ENCODE results near the gene FOXK1. TPM values are rescaled to one million over a fixed set of nuclear protein-coding genes. Genes with fewer than 3 reads are reported as not detected.

The FOXK1 gene
- total RNA-seq, 2 donors from 2014 or later: 17.5 to 22.1 TPM

DNA sequence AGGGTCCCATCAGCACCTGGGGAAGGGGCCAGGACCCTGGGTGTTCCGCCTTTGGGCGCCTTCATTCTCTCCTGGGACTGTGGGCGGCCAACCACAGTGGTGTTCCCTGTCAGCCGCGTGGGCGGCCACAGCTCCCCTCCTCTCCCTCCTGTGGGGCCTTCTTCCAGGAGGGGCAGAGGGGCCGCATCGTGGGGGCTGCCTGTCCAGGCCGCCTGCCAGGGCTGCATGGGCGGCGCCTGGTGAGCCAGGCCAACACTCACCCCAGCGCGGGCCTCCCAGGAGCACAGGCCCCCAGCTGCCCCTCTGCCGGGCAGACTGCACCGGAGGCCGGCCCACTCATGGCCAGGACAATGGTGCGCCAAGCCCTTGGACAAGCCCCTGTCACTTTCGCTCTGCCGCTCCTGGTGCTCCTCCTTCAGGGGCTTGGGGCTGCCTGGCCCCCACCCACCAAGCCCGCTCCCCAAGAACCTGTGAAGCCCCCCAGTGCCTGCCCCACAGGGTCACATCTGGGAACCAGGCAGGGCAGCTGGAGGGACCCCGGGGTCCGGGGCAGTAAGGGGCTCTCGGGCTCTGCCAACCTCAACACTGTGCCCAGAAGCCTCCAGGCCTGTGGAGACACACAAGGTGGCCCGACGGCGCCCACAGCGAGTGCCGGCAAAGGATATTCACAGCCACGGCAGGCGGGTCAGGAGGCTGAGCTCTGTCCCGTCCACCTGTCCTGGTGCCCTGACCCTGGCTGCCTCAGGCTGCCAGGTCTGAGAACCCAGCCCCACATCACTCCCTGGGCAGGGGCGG lies 136.1 kb downstream of the FOXK1 start:
- ATAC-seq (no peak), DNase-seq (no peak)
- intact Hi-C loops (cut with DNase I): no loop called here

- peak; percentile 64 for DNase-seq
- intact Hi-C loops (cut with DNase I): no loop called here
- peak; percentile 52 to 63 for ATAC-seq
These were observed 137.7 kb downstream of the FOXK1 start for GRCh38 chr7:4819560-4820404.

- intact Hi-C loops (cut with DNase I): no loop called here
- DNase-seq: peak; percentile 51
- peak; percentile 45 to 55 for ATAC-seq
These were observed 138.4 kb downstream of the FOXK1 start for GRCh38 chr7:4820405-4820966.

Small RNA genes lying within 50 kb of the gene (microRNA-seq; reads per million reads assigned to microRNA genes)
- gene MIR4656: 0 reads per million in 2 donors

Other genes with a start within 250 kb of the FOXK1 start
- gene AP5Z1, start 93.3 kb downstream of the FOXK1 start, total RNA-seq: 10 to 100 TPM; 14.0 to 18.8 TPM
- gene PAPOLB, start 179.7 kb downstream of the FOXK1 start, total RNA-seq: under 1 TPM; 0.06 to 0.26 TPM
- gene RADIL, start 201.4 kb downstream of the FOXK1 start, total RNA-seq: 1 to 10 TPM; 6.8 to 7.8 TPM

Measured in left cardiac atrium (tissue), 4 donors.